B cell (primary cell): ENCODE data around the gene MMP21. TPM values are rescaled to one million over a fixed set of nuclear protein-coding genes. Genes with fewer than 3 reads are reported as not detected.

ENCODE experiments used
- ATAC-seq: fragments of 200-7000 bp; cut with Tn5 transposase; one replicate; pipeline ENCODE4 v1.10.0; 2021; ENCODE audit warnings: low read depth, mild to moderate bottlenecking, moderate number of reproducible peaks, moderate library complexity
- CTCF ChIA-PET: fragments of 350-600 bp; sonication (Branson Sonifier 250); formaldehyde crosslinking; loops from one replicate; lab custom pipeline; 2021; ENCODE audit warnings: antibody characterized with exemption, inconsistent platforms; lab: Charles Lee
- POLR2A ChIA-PET: fragments of 350-600 bp; sonication (Branson Sonifier 250); formaldehyde crosslinking; loops from one replicate; lab custom pipeline; 2021; ENCODE audit warnings: antibody characterized with exemption; lab: Charles Lee
- DNase-seq: peaks from one replicate; pipeline ENCODE4 v3.0.0; 2013
- H2AFZ ChIP-seq: 2 replicates; pipeline ENCODE4 v1.6.1; 2012; ENCODE audit warnings: mild to moderate bottlenecking, low read depth, low read length; ENCODE audit not compliant: insufficient read depth, poor library complexity, severe bottlenecking
- H3K27ac ChIP-seq, 2 donors: 1 replicate in 1 of 2; 2 replicates in 1 of 2; pipeline ENCODE4 v1.5.1; 2012 to 2013; ENCODE audit warnings: low read length in 2 of 2, mild to moderate bottlenecking in 2 of 2, moderate library complexity in 1 of 2
- H3K27me3 ChIP-seq, 4 experiments: fragments of 200-600 bp in 1 of 4; sonication (generic) in 1 of 4; replicated peaks in 1 of 4; 1 replicate in 2 of 4; 2 replicates in 2 of 4; pipeline versions ENCODE4 v1.6.1 to v1.7.0; 2013 to 2016; ENCODE audit warnings: low read length in 3 of 4, mild to moderate bottlenecking in 2 of 4, mixed read lengths in 1 of 4, moderate library complexity in 1 of 4; ENCODE audit not compliant: insufficient read depth in 4 of 4, control insufficient read depth in 3 of 4; ENCODE audit errors: control extremely low read depth in 1 of 4
- H3K36me3 ChIP-seq, 2 experiments: replicated peaks in 1 of 2; 1 replicate in 1 of 2; 2 replicates in 1 of 2; pipeline versions ENCODE4 v1.6.1 to v1.7.1; 2013; ENCODE audit warnings: low read length in 1 of 2; ENCODE audit not compliant: insufficient read depth in 2 of 2, control insufficient read depth in 1 of 2; ENCODE audit errors: control extremely low read depth in 1 of 2, extremely low read depth in 1 of 2
- H3K4me1 ChIP-seq, 2 donors: fragments of 200-600 bp in 1 of 2; sonication (generic) in 1 of 2; 1 replicate in 1 of 2; 2 replicates in 1 of 2; pipeline versions ENCODE4 v1.5.1 to v1.6.1; 2013 to 2017; ENCODE audit warnings: low read length in 2 of 2; ENCODE audit not compliant: control insufficient read depth in 2 of 2, insufficient read depth in 2 of 2
- H3K4me2 ChIP-seq: replicated peaks from 2 replicates; pipeline ENCODE3; 2012; ENCODE audit warnings: mild to moderate bottlenecking, low read depth, low read length; ENCODE audit not compliant: poor library complexity, severe bottlenecking
- H3K4me3 ChIP-seq, 5 experiments: fragments of 200-600 bp in 1 of 5; sonication (generic) in 1 of 5; 1 replicate in 3 of 5; 2 replicates in 2 of 5; pipeline versions ENCODE4 v1.5.1 to v1.7.0; 2011 to 2016; ENCODE audit warnings: low read length in 4 of 5, mild to moderate bottlenecking in 4 of 5, low read depth in 2 of 5, control low read depth in 1 of 5, moderate library complexity in 1 of 5; ENCODE audit not compliant: insufficient read depth in 1 of 5; ENCODE audit errors: control extremely low read depth in 1 of 5, extremely low read depth in 1 of 5
- H3K79me2 ChIP-seq: fragments of 200-600 bp; sonication (generic); one replicate; pipeline ENCODE4 v1.6.0; 2016; ENCODE audit warnings: low read length; ENCODE audit not compliant: control insufficient read depth, insufficient read depth
- H3K9ac ChIP-seq: fragments of 200-600 bp; sonication (generic); 2 replicates; pipeline ENCODE4 v1.6.1; 2017; ENCODE audit warnings: mild to moderate bottlenecking, low read length, moderate library complexity
- H3K9me3 ChIP-seq, 3 donors: one replicate each; pipeline versions ENCODE4 v1.6.1 to v1.7.1; 2013; ENCODE audit warnings: low read length in 2 of 3; ENCODE audit not compliant: control insufficient read depth in 2 of 3, insufficient read depth in 1 of 3; ENCODE audit errors: control extremely low read depth in 1 of 3
- H4K20me1 ChIP-seq: 2 replicates; pipeline ENCODE4 v1.6.0; 2012; ENCODE audit warnings: mild to moderate bottlenecking, low read length; ENCODE audit not compliant: insufficient read depth, control insufficient read depth, poor library complexity, severe bottlenecking
- H3K27ac Mint-ChIP-seq: one replicate; pipeline ENCODE4 v1.8.0; 2021; ENCODE audit warnings: mixed read lengths
- H3K27me3 Mint-ChIP-seq: one replicate; pipeline ENCODE4 v1.8.0; 2021; ENCODE audit warnings: mixed read lengths
- H3K4me1 Mint-ChIP-seq: one replicate; pipeline ENCODE4 v1.8.0; 2021; ENCODE audit warnings: mixed read lengths
- H3K4me3 Mint-ChIP-seq: one replicate; pipeline ENCODE4 v1.8.0; 2021; ENCODE audit warnings: mixed read lengths
- H3K9me3 Mint-ChIP-seq: one replicate; pipeline ENCODE4 v1.8.0; 2022; ENCODE audit warnings: mixed read lengths; ENCODE audit not compliant: insufficient read depth
- EZH2 ChIP-seq: IDR thresholded peaks from 2 replicates; pipeline ENCODE4 v1.6.1; 2012; ENCODE audit warnings: borderline replicate concordance, low read depth, mild to moderate bottlenecking, moderate library complexity, low read length; ENCODE audit not compliant: insufficient read depth, poor library complexity, severe bottlenecking
- WGBS: methylation state at CpG from one replicate; pipeline ENCODE4 v1.1.5; 2013; ENCODE audit warnings: missing lambda C conversion rate; ENCODE audit not compliant: insufficient coverage; 5-methylcytosine and 5-hydroxymethylcytosine counted together
- intact Hi-C: fragments of 100-400 bp; cut with micrococcal nuclease; formaldehyde crosslinking; loops from one replicate; pipeline ENCODE4 v1.10.0; 2022
- polyA plus RNA-seq: library from polyadenylated mRNA; depleted of rRNA; stranded (reverse); fragments of >200 nt; gene quantifications from 2 replicates; pipeline ENCODE4 v1.2.3, GENCODE V29; 2012
- total RNA-seq, 2 donors: library from RNA; stranded (reverse); fragments of 120-200 nt in 1 of 2; gene quantifications; 1 replicate in 1 of 2; 2 replicates in 1 of 2; pipeline versions ENCODE4 v1.2.3 to v1.2.4, GENCODE V29; 2013 to 2022
- TF ChIP-seq, protein P1 (sequence below): fragments of 200-600 bp; IDR thresholded peaks from one replicate; pipeline ENCODE4 v1.8.0; 2022; ENCODE audit warnings: antibody characterized with exemption, mild to moderate bottlenecking

MMP21 gene
- total and polyA plus RNA-seq, 2 donors (not counting 1 experiment from before 2014, with no cell fraction given), result 0.15 to 0.18 TPM

GRCh38 chr10:125812128-125812750, 36.6 kb upstream of the MMP21 start:
- ATAC-seq (no peak), DNase-seq (no peak)
- H3K27ac ChIP-seq, result no peak overlapping the region
- H3K9ac ChIP-seq, result no peak overlapping the region
- Mint-ChIP-seq H3K27me3 (no peaks in the 10 kb centered on the region), H3K4me3 (no peak overlapping the region), H3K9me3 (no peaks in the 10 kb centered on the region), H3K27ac (no peak overlapping the region), H3K4me1 (no peaks in the 10 kb centered on the region)
- H2AFZ ChIP-seq, result no peak overlapping the region
- H4K20me1 ChIP-seq, result no peaks in the 10 kb centered on the region
- peaks cover 10 to 38% of the 10 kb centered on the region in 2 experiments for H3K36me3 ChIP-seq
- intact Hi-C loops, result no loop called here
- no peaks in the 10 kb centered on the region for H3K9me3 ChIP-seq
- TF ChIP-seq, protein P1, sequence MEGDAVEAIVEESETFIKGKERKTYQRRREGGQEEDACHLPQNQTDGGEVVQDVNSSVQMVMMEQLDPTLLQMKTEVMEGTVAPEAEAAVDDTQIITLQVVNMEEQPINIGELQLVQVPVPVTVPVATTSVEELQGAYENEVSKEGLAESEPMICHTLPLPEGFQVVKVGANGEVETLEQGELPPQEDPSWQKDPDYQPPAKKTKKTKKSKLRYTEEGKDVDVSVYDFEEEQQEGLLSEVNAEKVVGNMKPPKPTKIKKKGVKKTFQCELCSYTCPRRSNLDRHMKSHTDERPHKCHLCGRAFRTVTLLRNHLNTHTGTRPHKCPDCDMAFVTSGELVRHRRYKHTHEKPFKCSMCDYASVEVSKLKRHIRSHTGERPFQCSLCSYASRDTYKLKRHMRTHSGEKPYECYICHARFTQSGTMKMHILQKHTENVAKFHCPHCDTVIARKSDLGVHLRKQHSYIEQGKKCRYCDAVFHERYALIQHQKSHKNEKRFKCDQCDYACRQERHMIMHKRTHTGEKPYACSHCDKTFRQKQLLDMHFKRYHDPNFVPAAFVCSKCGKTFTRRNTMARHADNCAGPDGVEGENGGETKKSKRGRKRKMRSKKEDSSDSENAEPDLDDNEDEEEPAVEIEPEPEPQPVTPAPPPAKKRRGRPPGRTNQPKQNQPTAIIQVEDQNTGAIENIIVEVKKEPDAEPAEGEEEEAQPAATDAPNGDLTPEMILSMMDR, result no peak
- TF ChIP-seq EZH2, result no peak
- H3K27me3 ChIP-seq, result no peaks in the 10 kb centered on the region
- no peak overlapping the region for H3K4me3 ChIP-seq
- H3K79me2 ChIP-seq, result no peaks in the 10 kb centered on the region
- ChIA-PET CTCF (interaction anchor here (1.4 kb wide), 1 partner anchor 8 kb away, joined by 4 read pairs; no protein-coding TSS in a partner anchor), POLR2A (no interaction called here)
- no CpG with 5 or more reads among the region's 1 CpG for WGBS
- H3K4me1 ChIP-seq, result no peaks in the 10 kb centered on the region
- H3K4me2 ChIP-seq, result no peak overlapping the region

- Histone ChIP-seq H3K4me1 (no peaks in the 10 kb centered on the region), H3K4me3 (no peak overlapping the region), H4K20me1 (no peaks in the 10 kb centered on the region), H3K36me3 (peaks cover 10 to 46% of the 10 kb centered on the region in 2 experiments), H3K4me2 (no peak overlapping the region), H3K9ac (no peak overlapping the region), H3K9me3 (no peaks in the 10 kb centered on the region), H3K27me3 (no peaks in the 10 kb centered on the region), H3K27ac (no peak overlapping the region), H2AFZ (no peak overlapping the region), H3K79me2 (no peaks in the 10 kb centered on the region)
- ATAC-seq (no peak), DNase-seq (no peak)
- H3K27me3 Mint-ChIP-seq, result no peaks in the 10 kb centered on the region
- no peak overlapping the region for H3K27ac Mint-ChIP-seq
- ChIA-PET POLR2A (no interaction called here), CTCF (interaction anchor here (1.4 kb wide), 1 partner anchor 9 kb away, joined by 4 read pairs; no protein-coding TSS in a partner anchor)
- TF ChIP-seq EZH2, result no peak
- TF ChIP-seq, protein P1, result no peak
- H3K9me3 Mint-ChIP-seq, result no peaks in the 10 kb centered on the region
- no peaks in the 10 kb centered on the region for H3K4me1 Mint-ChIP-seq
- WGBS, result no CpG with 5 or more reads among the region's 1 CpG
- no peak overlapping the region for H3K4me3 Mint-ChIP-seq
- intact Hi-C loops, result no loop called here
Measured at GRCh38 chr10:125811251-125811650, 35.6 kb upstream of the MMP21 start.
